CD4-positive, alpha-beta T cell treated with Interferon gamma for 1 hour (primary cell): ENCODE data around the gene CDK14.

Source experiments
- DNase-seq: peaks from one replicate; pipeline ENCODE4 v3.0.0-alpha.2; 2020

The CDK14 gene

GRCh38 chr7:90972906-90973550 lies 376.9 kb downstream of the CDK14 start:
- DNase-seq, result no peak

- DNase-seq, result no peak
Observed at GRCh38 chr7:90977056-90977455, 380.9 kb downstream of the CDK14 start.

GRCh38 chr7:90980545-90980944 lies 384.4 kb downstream of the CDK14 start:
- DNase-seq, result no peak

- DNase-seq, result no peak
Observed at GRCh38 chr7:90982228-90982627, 386.1 kb downstream of the CDK14 start.

- no peak for DNase-seq
Observed at GRCh38 chr7:90984692-90985091, 388.6 kb downstream of the CDK14 start.

- no peak for DNase-seq
Observed at GRCh38 chr7:90988516-90988915, 392.4 kb downstream of the CDK14 start.

GRCh38 chr7:90988996-90989765 lies 393.1 kb downstream of the CDK14 start:
- DNase-seq, result no peak

- no peak for DNase-seq
Observed at GRCh38 chr7:90994121-90994520, 398.0 kb downstream of the CDK14 start.

- no peak for DNase-seq
Observed at GRCh38 chr7:90994601-90995000, 398.5 kb downstream of the CDK14 start.

- no peak for DNase-seq
Observed at GRCh38 chr7:90995996-90996395, 399.9 kb downstream of the CDK14 start.

GRCh38 chr7:90999989-91000979 lies 404.2 kb downstream of the CDK14 start:
- DNase-seq, result no peak

GRCh38 chr7:91005024-91005423 lies 408.9 kb downstream of the CDK14 start:
- DNase-seq, result no peak

GRCh38 chr7:91005841-91006240 lies 409.7 kb downstream of the CDK14 start:
- DNase-seq, result no peak

GRCh38 chr7:91007371-91007770 lies 411.2 kb downstream of the CDK14 start:
- no peak for DNase-seq

- DNase-seq, result no peak
Observed at GRCh38 chr7:91013078-91013477, 417.0 kb downstream of the CDK14 start.

GRCh38 chr7:91019686-91020385 lies 423.7 kb downstream of the CDK14 start:
- DNase-seq, result no peak

GRCh38 chr7:91020636-91021385 lies 424.7 kb downstream of the CDK14 start:
- no peak for DNase-seq

- no peak for DNase-seq
Observed at GRCh38 chr7:91021956-91022355, 425.8 kb downstream of the CDK14 start.

GRCh38 chr7:91025906-91026390 lies 429.8 kb downstream of the CDK14 start:
- DNase-seq, result no peak

GRCh38 chr7:91029688-91030087 lies 433.6 kb downstream of the CDK14 start:
- DNase-seq, result no peak

GRCh38 chr7:91030680-91031380 lies 434.7 kb downstream of the CDK14 start:
- DNase-seq, result no peak
